Measurements from ENCODE around the gene CFAP99.

The CFAP99 gene

GRCh38 chr4:2423066-2423465 is 4.3 kb downstream of the CFAP99 start:
- no peaks in the 10 kb centered on the region for H4K20me1 ChIP-seq (ENCODE audit: insufficient read depth, low read length, poor library complexity, severe bottlenecking)
- H3F3A ChIP-seq (ENCODE audit: low read depth): no peaks in the 10 kb centered on the region
- peaks cover 18% of the 10 kb centered on the region for H3K4me1 ChIP-seq (ENCODE audit: insufficient read depth, low read length, poor library complexity, severe bottlenecking)
- H3K36me3 ChIP-seq (ENCODE audit: insufficient read depth, low read length): no peaks in the 10 kb centered on the region
- no peaks in the 10 kb centered on the region for H3K9me3 ChIP-seq (ENCODE audit: insufficient read depth, low read depth, low read length)
- peaks cover 7% of the 10 kb centered on the region for H3K27me3 ChIP-seq (ENCODE audit: insufficient read depth, low read length, poor library complexity, severe bottlenecking)
- H3K4me3 ChIP-seq (ENCODE audit: low read length, poor library complexity, severe bottlenecking): no peak overlapping the region
- TF ChIP-seq EZH2phosphoT487 (IDR thresholded peaks at IDR 0.05; ENCODE audit: borderline replicate concordance) (no peak), CTCF (conservative IDR thresholded peaks at IDR 0.05; ENCODE audit: low read length) (no peak)
- no peaks in the 10 kb centered on the region for H3K9me2 ChIP-seq (replicated peaks; ENCODE audit: low read depth, low read length)
- no peak overlapping the region for H2AFZ ChIP-seq (ENCODE audit: low read length)
- no peak overlapping the region for H3K4me2 ChIP-seq (ENCODE audit: low read depth, low read length, poor library complexity, severe bottlenecking)
- H3K79me2 ChIP-seq (ENCODE audit: insufficient read depth, low read length): no peaks in the 10 kb centered on the region
- H3K9ac ChIP-seq (ENCODE audit: low read depth, low read length, poor library complexity, severe bottlenecking): no peak overlapping the region

GRCh38 chr4:2423695-2424094 is 4.9 kb downstream of the CFAP99 start:
- Histone ChIP-seq H3K27me3 (ENCODE audit: insufficient read depth, low read length, poor library complexity, severe bottlenecking) (peaks cover 7% of the 10 kb centered on the region), H4K20me1 (ENCODE audit: insufficient read depth, low read length, poor library complexity, severe bottlenecking) (no peaks in the 10 kb centered on the region), H3F3A (ENCODE audit: low read depth) (no peaks in the 10 kb centered on the region), H3K9me3 (ENCODE audit: insufficient read depth, low read depth, low read length) (no peaks in the 10 kb centered on the region), H3K4me2 (ENCODE audit: low read depth, low read length, poor library complexity, severe bottlenecking) (no peak overlapping the region), H3K4me1 (ENCODE audit: insufficient read depth, low read length, poor library complexity, severe bottlenecking) (peaks cover 18% of the 10 kb centered on the region), H3K79me2 (ENCODE audit: insufficient read depth, low read length) (no peaks in the 10 kb centered on the region), H3K9ac (ENCODE audit: low read depth, low read length, poor library complexity, severe bottlenecking) (no peak overlapping the region), H2AFZ (ENCODE audit: low read length) (no peak overlapping the region), H3K36me3 (ENCODE audit: insufficient read depth, low read length) (no peaks in the 10 kb centered on the region), H3K4me3 (ENCODE audit: low read length, poor library complexity, severe bottlenecking) (no peak overlapping the region), H3K9me2 (replicated peaks; ENCODE audit: low read depth, low read length) (no peaks in the 10 kb centered on the region)
- TF ChIP-seq EZH2phosphoT487 (IDR thresholded peaks at IDR 0.05; ENCODE audit: borderline replicate concordance) (no peak), CTCF (conservative IDR thresholded peaks at IDR 0.05; ENCODE audit: low read length) (no peak)

GRCh38 chr4:2424581-2424980 is 5.8 kb downstream of the CFAP99 start:
- Histone ChIP-seq H2AFZ (ENCODE audit: low read length) (no peak overlapping the region), H3K9ac (ENCODE audit: low read depth, low read length, poor library complexity, severe bottlenecking) (no peak overlapping the region), H4K20me1 (ENCODE audit: insufficient read depth, low read length, poor library complexity, severe bottlenecking) (no peaks in the 10 kb centered on the region)

More at GRCh38 chr4:2424581-2424980, 5.8 kb downstream of the CFAP99 start:
- peaks cover 4% of the 10 kb centered on the region for H3K27me3 ChIP-seq (ENCODE audit: insufficient read depth, low read length, poor library complexity, severe bottlenecking)
- H3F3A ChIP-seq (ENCODE audit: low read depth): no peaks in the 10 kb centered on the region
- no peak overlapping the region for H3K4me2 ChIP-seq (ENCODE audit: low read depth, low read length, poor library complexity, severe bottlenecking)
- H3K36me3 ChIP-seq (ENCODE audit: insufficient read depth, low read length): no peaks in the 10 kb centered on the region
- no peak overlapping the region for H3K4me3 ChIP-seq (ENCODE audit: low read length, poor library complexity, severe bottlenecking)
- H3K79me2 ChIP-seq (ENCODE audit: insufficient read depth, low read length): no peaks in the 10 kb centered on the region
- H3K9me3 ChIP-seq (ENCODE audit: insufficient read depth, low read depth, low read length): no peaks in the 10 kb centered on the region
- H3K9me2 ChIP-seq (replicated peaks; ENCODE audit: low read depth, low read length): no peaks in the 10 kb centered on the region
- H3K4me1 ChIP-seq (ENCODE audit: insufficient read depth, low read length, poor library complexity, severe bottlenecking): peaks cover 10% of the 10 kb centered on the region
- no peak for TF ChIP-seq EZH2phosphoT487 (IDR thresholded peaks at IDR 0.05; ENCODE audit: borderline replicate concordance)
- TF ChIP-seq CTCF (conservative IDR thresholded peaks at IDR 0.05; ENCODE audit: low read length): no peak
